ENCODE data around the gene MROH2A.

The MROH2A gene

DNA sequence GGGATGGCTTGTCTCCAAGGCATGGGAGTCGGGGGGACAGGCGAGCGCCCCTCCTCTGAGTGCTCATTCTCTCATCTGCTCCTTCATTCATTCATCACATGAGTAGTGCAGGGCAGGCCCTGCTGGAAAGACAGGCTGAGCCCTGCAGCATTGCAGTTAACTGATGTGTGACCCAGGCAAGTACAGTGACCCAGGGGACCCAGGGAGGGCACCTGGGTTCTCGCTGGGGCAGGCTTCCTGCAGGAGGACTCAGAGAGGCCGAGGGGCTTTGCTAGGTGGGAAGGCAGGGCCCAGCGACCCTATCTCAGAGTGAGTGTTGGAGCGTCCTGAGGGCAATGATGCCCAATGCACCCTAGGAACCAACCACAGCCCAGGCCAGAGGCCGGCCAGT lies 45.6 kb downstream of the MROH2A start:
- Histone ChIP-seq H3K36me3 (ENCODE audit: control insufficient read depth in 1 of 2, insufficient read depth in 2 of 2, low read length in 2 of 2) (no peaks in the 10 kb centered on the region), H3K4me1 (ENCODE audit: control insufficient read depth in 1 of 2, insufficient read depth in 2 of 2, low read length in 2 of 2) (peaks cover 9 to 24% of the 10 kb centered on the region in 2 donors), H3K27me3 (ENCODE audit: control insufficient read depth in 1 of 2, insufficient read depth in 2 of 2, low read length in 2 of 2) (peaks cover 0 to 3% of the 10 kb centered on the region in 2 donors), H3K9me3 (ENCODE audit: control insufficient read depth in 1 of 2, low read length in 2 of 2) (no peaks in the 10 kb centered on the region), H3K27ac (ENCODE audit: low read depth, low read length) (no peak overlapping the region), H3K9ac (ENCODE audit: low read depth in 1 of 2, low read length in 2 of 2) (no peak overlapping the region), H3K4me3 (ENCODE audit: low read depth in 1 of 2, low read length in 2 of 2) (no peak overlapping the region)

DNA sequence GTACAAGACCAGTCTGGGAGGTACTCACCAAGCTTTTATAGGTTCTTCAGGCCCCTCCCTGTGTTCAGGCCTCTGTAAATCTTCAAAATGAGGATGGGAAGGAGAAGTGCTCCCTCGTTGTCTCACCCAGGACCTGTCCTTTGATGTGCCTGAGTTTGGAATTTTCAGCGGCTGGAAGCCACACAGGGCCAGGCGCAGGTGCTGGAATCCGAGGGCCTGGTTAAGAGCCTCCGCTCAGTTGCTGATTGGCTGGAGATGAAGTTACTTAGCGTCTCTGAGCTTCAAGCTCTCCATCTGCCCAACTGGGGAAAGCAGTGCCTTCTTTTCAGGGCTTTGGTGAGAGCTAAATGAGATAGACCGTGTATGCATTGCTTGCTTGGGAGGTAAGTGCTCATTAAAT lies 46.2 kb downstream of the MROH2A start:
- Histone ChIP-seq H3K27me3 (ENCODE audit: control insufficient read depth in 1 of 2, insufficient read depth in 2 of 2, low read length in 2 of 2) (no peaks in the 10 kb centered on the region), H3K9me3 (ENCODE audit: control insufficient read depth in 1 of 2, low read length in 2 of 2) (no peaks in the 10 kb centered on the region), H3K4me3 (ENCODE audit: low read depth in 1 of 2, low read length in 2 of 2) (no peak overlapping the region), H3K9ac (ENCODE audit: low read depth in 1 of 2, low read length in 2 of 2) (no peak overlapping the region), H3K27ac (ENCODE audit: low read depth, low read length) (no peak overlapping the region), H3K36me3 (ENCODE audit: control insufficient read depth in 1 of 2, insufficient read depth in 2 of 2, low read length in 2 of 2) (no peaks in the 10 kb centered on the region), H3K4me1 (ENCODE audit: control insufficient read depth in 1 of 2, insufficient read depth in 2 of 2, low read length in 2 of 2) (peaks cover 9 to 24% of the 10 kb centered on the region in 2 donors)

DNA sequence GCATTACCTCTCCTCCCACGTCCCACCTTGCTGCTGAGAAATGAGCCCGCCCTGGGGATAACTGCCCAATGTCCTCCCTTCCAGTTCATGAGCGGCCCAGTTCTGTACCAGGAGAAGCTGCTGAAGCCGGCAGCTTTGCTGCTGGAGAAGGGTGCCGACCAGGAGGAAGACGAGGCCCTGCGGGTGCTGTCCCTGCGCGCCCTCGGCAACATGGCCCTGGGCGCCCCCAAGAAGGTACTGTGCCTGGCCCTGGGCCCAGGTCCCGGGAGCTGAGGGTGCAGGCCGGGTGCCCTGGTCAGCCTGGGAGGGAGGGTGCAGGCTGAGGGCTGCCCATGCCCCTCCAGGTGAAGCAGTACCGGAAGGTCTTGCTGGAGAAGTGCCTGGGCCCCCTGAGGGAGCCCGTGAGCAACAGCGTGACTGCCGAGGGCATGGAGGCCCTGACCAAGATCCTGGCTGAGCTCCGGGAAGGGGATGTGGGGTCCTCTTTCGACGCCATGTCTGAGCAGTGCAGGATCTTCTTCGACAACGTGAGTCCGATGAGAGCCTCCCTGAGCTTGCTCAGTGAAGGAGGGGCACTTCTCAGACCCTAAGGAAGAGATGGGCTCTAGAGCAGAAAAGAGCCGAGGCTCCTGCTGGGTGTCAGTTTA lies 50.5 kb downstream of the MROH2A start:
- H3K4me3 ChIP-seq (ENCODE audit: low read depth in 1 of 2, low read length in 2 of 2), result no peak overlapping the region
- peaks cover under 1 to 7% of the 10 kb centered on the region in 2 donors for H3K4me1 ChIP-seq (ENCODE audit: control insufficient read depth in 1 of 2, insufficient read depth in 2 of 2, low read length in 2 of 2)
- H3K27ac ChIP-seq (ENCODE audit: low read depth, low read length), result no peak overlapping the region
- H3K9me3 ChIP-seq (ENCODE audit: control insufficient read depth in 1 of 2, low read length in 2 of 2), result no peaks in the 10 kb centered on the region
- no peak overlapping the region for H3K9ac ChIP-seq (ENCODE audit: low read depth in 1 of 2, low read length in 2 of 2)
- H3K27me3 ChIP-seq (ENCODE audit: control insufficient read depth in 1 of 2, insufficient read depth in 2 of 2, low read length in 2 of 2), result no peaks in the 10 kb centered on the region
- H3K36me3 ChIP-seq (ENCODE audit: control insufficient read depth in 1 of 2, insufficient read depth in 2 of 2, low read length in 2 of 2), result no peaks in the 10 kb centered on the region

DNA sequence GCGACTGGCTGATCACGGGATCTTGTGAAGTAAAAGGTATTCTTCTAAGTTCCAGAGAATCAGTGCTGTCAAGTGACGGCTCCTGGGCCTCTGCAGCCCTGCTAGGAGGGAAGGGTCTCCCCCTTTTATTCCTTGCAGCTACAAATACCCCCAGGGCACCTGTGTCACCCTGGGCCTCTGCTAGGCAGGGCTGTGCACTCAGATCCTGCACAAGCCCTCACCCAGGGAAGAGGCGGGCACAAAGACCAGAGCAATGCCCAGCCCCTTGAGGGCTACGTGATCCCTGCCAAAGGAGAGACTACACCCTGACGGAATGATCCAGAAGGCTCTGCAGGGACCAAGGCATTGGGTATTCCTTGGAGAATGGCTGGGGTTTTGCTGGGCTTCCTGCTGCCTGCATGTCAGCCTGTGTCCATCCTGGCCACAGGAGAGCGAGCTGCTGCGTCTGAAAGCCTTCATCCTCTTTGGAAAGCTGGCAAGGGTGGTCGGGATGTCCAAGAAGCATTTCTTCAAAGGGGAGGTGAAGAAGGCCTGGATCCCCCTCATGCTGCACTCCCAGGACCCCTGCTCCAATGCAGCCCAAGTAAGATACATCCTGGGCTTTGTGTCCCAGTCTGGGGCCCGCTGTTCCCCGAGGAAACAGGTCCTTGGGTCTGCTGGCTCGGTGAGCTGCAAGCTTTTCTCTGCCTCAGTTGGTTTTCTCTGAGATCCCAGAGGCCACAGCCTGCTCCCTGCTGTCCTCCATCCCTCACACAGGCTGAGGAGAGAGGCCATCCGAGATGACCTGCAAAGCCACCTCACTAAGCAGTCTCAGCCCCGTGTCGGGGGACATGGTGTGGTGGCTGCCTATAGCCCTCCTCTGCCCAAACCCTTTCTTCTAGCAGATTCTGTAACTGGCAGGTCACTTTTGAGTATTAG lies 51.3 kb downstream of the MROH2A start:
- H3K4me3 ChIP-seq (ENCODE audit: low read depth in 1 of 2, low read length in 2 of 2), result no peak overlapping the region
- no peak overlapping the region for H3K27ac ChIP-seq (ENCODE audit: low read depth, low read length)
- H3K36me3 ChIP-seq (ENCODE audit: control insufficient read depth in 1 of 2, insufficient read depth in 2 of 2, low read length in 2 of 2), result no peaks in the 10 kb centered on the region
- no peaks in the 10 kb centered on the region for H3K27me3 ChIP-seq (ENCODE audit: control insufficient read depth in 1 of 2, insufficient read depth in 2 of 2, low read length in 2 of 2)
- no peak overlapping the region for H3K9ac ChIP-seq (ENCODE audit: low read depth in 1 of 2, low read length in 2 of 2)
- no peaks in the 10 kb centered on the region for H3K9me3 ChIP-seq (ENCODE audit: control insufficient read depth in 1 of 2, low read length in 2 of 2)
- peaks cover 0 to 7% of the 10 kb centered on the region in 2 donors for H3K4me1 ChIP-seq (ENCODE audit: control insufficient read depth in 1 of 2, insufficient read depth in 2 of 2, low read length in 2 of 2)

DNA sequence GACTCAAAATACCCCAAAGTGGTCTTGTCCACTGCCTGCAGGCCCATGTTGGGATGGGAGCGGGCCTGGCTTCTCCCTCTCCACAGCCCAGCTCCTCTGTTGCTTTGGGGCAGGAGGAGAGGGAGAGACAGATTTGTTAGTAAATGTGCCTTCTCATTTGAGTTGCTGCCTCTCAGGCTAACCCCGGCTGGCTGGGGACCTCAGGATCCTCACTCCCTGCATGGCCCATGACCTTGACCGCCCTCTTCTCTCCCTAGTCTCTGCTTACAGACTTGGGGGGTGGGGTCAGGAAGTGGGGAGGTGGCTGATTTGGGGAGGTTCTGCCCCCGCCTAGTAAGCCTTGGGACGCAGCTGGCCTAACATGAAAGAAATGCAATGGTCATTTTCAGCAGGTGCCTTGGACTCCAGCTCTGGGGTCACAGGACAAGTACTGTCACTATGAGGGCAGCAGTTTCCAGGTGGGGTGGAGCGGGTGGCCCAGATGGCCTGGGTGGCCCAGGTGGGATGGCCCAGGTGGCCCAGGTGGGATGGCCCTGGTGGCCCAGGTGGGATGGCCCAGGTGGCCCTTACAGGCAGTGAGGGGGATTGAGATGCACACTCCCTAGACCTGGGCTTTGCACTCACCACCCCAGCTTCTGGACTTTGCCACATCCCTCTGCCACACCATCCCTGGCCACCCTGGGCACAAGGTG lies 52.1 kb downstream of the MROH2A start:
- Histone ChIP-seq H3K27ac (ENCODE audit: low read depth, low read length) (no peak overlapping the region), H3K4me3 (ENCODE audit: low read depth in 1 of 2, low read length in 2 of 2) (no peak overlapping the region), H3K36me3 (ENCODE audit: control insufficient read depth in 1 of 2, insufficient read depth in 2 of 2, low read length in 2 of 2) (no peaks in the 10 kb centered on the region), H3K27me3 (ENCODE audit: control insufficient read depth in 1 of 2, insufficient read depth in 2 of 2, low read length in 2 of 2) (no peaks in the 10 kb centered on the region), H3K4me1 (ENCODE audit: control insufficient read depth in 1 of 2, insufficient read depth in 2 of 2, low read length in 2 of 2) (peaks cover 0 to 7% of the 10 kb centered on the region in 2 donors), H3K9ac (ENCODE audit: low read depth in 1 of 2, low read length in 2 of 2) (no peak overlapping the region), H3K9me3 (ENCODE audit: control insufficient read depth in 1 of 2, low read length in 2 of 2) (no peaks in the 10 kb centered on the region)

DNA sequence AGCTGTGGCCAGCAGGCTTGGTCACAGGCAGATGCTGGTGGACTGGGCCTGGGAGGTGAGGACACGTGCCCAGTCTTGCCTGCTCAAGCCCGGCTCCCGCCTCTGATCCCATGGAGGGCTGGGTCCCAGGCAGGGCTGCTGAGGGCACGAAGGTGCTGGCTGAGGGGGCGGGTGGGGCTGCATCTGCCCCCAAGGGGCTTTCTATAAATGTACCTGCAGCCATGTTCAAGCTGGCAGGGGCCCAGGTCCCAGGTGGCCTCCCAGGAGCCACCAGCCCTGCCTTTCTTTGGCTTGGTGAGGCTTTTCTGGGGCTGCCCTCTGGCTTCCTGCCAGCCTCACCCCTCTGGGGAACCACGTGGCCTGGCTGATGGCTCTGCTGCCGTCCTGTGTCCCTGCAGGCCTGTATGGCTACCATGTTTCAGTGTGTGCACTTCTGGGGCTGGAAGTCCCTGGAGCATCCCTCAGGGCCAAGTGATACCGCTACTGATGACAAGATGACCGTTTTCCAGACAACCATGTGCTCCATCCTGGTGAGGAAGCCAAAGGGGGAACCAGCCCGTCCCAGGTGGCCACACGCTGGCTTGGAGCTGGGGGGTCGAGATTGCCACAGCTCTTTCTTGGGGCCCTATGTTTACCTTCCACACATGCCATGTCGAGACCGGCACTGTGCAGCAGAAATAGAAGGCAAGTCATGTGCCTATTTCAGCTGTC lies 53.0 kb downstream of the MROH2A start:
- Histone ChIP-seq H3K4me3 (ENCODE audit: low read depth in 1 of 2, low read length in 2 of 2) (no peak overlapping the region), H3K9ac (ENCODE audit: low read depth in 1 of 2, low read length in 2 of 2) (no peak overlapping the region), H3K4me1 (ENCODE audit: control insufficient read depth in 1 of 2, insufficient read depth in 2 of 2, low read length in 2 of 2) (peaks cover 0 to 7% of the 10 kb centered on the region in 2 donors), H3K27me3 (ENCODE audit: control insufficient read depth in 1 of 2, insufficient read depth in 2 of 2, low read length in 2 of 2) (no peaks in the 10 kb centered on the region), H3K27ac (ENCODE audit: low read depth, low read length) (no peak overlapping the region), H3K9me3 (ENCODE audit: control insufficient read depth in 1 of 2, low read length in 2 of 2) (no peaks in the 10 kb centered on the region), H3K36me3 (ENCODE audit: control insufficient read depth in 1 of 2, insufficient read depth in 2 of 2, low read length in 2 of 2) (peaks cover 0 to 6% of the 10 kb centered on the region in 2 donors)

DNA sequence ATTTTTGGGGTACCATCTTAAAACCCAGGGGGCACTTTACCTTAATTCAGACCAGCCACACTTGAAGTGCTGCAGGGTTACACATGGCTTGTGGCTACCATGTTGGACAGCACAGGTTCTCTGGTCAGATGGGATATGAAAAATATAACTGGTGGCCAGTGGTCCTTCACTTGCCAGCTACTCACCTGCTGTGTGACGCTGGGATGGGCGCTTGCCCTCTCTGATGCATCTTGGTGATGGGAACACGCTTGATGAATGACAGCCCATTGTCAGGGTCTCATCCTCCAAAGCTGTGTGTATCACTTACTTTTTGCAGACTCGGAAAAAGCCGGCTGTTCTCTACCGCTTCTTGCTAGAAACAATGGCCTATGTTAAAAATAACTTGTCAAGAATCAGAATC lies 53.7 kb downstream of the MROH2A start:
- no peaks in the 10 kb centered on the region for H3K9me3 ChIP-seq (ENCODE audit: control insufficient read depth in 1 of 2, low read length in 2 of 2)
- H3K27ac ChIP-seq (ENCODE audit: low read depth, low read length), result no peak overlapping the region
- no peaks in the 10 kb centered on the region for H3K27me3 ChIP-seq (ENCODE audit: control insufficient read depth in 1 of 2, insufficient read depth in 2 of 2, low read length in 2 of 2)
- H3K4me3 ChIP-seq (ENCODE audit: low read depth in 1 of 2, low read length in 2 of 2), result no peak overlapping the region
- H3K4me1 ChIP-seq (ENCODE audit: control insufficient read depth in 1 of 2, insufficient read depth in 2 of 2, low read length in 2 of 2), result peaks cover 0 to 7% of the 10 kb centered on the region in 2 donors
- H3K9ac ChIP-seq (ENCODE audit: low read depth in 1 of 2, low read length in 2 of 2), result no peak overlapping the region
- peaks cover 0 to 11% of the 10 kb centered on the region in 2 donors for H3K36me3 ChIP-seq (ENCODE audit: control insufficient read depth in 1 of 2, insufficient read depth in 2 of 2, low read length in 2 of 2)

DNA sequence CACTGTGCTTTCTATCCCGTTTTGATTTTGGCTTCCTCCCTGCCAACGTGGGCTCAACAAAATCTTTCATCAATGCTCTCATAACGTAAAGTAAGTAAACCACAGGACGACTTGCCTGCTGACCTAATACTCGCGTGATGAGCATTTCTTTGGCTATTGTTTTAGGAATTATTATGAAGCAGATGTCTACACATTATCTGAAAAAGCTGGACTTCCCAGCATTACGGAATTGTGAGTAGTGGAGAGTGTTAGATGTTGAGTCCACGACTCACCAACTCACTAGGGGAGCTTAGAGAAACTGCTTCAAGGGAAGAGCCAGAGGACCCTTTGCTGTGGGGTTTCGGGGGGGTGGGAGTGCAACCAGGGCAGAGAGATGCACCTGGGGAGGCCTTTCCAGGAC lies 54.3 kb downstream of the MROH2A start:
- Histone ChIP-seq H3K4me1 (ENCODE audit: control insufficient read depth in 1 of 2, insufficient read depth in 2 of 2, low read length in 2 of 2) (peaks cover 0 to 7% of the 10 kb centered on the region in 2 donors), H3K4me3 (ENCODE audit: low read depth in 1 of 2, low read length in 2 of 2) (no peak overlapping the region), H3K9me3 (ENCODE audit: control insufficient read depth in 1 of 2, low read length in 2 of 2) (no peaks in the 10 kb centered on the region), H3K9ac (ENCODE audit: low read depth in 1 of 2, low read length in 2 of 2) (no peak overlapping the region), H3K27me3 (ENCODE audit: control insufficient read depth in 1 of 2, insufficient read depth in 2 of 2, low read length in 2 of 2) (no peaks in the 10 kb centered on the region), H3K27ac (ENCODE audit: low read depth, low read length) (no peak overlapping the region), H3K36me3 (ENCODE audit: control insufficient read depth in 1 of 2, insufficient read depth in 2 of 2, low read length in 2 of 2) (peaks cover 0 to 11% of the 10 kb centered on the region in 2 donors)

DNA sequence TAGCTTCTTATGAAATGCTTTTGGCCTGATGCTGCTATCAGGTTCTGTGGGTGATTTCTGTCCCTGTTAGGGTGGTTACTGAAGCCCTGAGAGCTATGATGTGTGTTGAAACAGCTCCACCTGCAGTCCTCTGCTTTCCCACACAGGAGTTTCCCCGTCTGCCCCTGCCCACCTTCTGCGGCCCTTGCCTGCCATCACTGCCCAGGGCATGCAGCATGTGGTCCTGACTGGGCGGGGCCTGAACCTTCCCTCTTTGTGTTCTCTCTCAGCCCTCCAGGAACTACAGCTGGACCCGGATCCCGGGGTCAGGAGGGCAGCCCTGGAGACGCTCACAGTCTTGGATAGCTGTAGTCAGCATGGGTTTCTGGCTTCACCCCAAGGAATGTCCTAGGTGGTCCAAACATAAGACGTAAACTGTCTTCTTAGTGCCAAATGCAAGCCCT lies 54.8 kb downstream of the MROH2A start:
- H3K27me3 ChIP-seq (ENCODE audit: control insufficient read depth in 1 of 2, insufficient read depth in 2 of 2, low read length in 2 of 2), result no peaks in the 10 kb centered on the region
- H3K9ac ChIP-seq (ENCODE audit: low read depth in 1 of 2, low read length in 2 of 2), result no peak overlapping the region
- no peak overlapping the region for H3K4me3 ChIP-seq (ENCODE audit: low read depth in 1 of 2, low read length in 2 of 2)
- H3K27ac ChIP-seq (ENCODE audit: low read depth, low read length), result no peak overlapping the region
- H3K4me1 ChIP-seq (ENCODE audit: control insufficient read depth in 1 of 2, insufficient read depth in 2 of 2, low read length in 2 of 2), result peaks cover 0 to 7% of the 10 kb centered on the region in 2 donors
- peaks cover 0 to 11% of the 10 kb centered on the region in 2 donors for H3K36me3 ChIP-seq (ENCODE audit: control insufficient read depth in 1 of 2, insufficient read depth in 2 of 2, low read length in 2 of 2)
- no peaks in the 10 kb centered on the region for H3K9me3 ChIP-seq (ENCODE audit: control insufficient read depth in 1 of 2, low read length in 2 of 2)
